HepG2 (cell line): Measurements from ENCODE around the gene CHCHD6. TPM values are rescaled to one million over a fixed set of nuclear protein-coding genes. Genes with fewer than 3 reads are reported as not detected.

Experiments used
- CEBPG ChIP-seq: IDR thresholded peaks from 2 replicates; pipeline ENCODE4 v1.6.1; 2016
- MIER3 ChIP-seq: IDR thresholded peaks from 2 replicates; pipeline ENCODE4 v1.6.1; 2016; ENCODE audit warnings: missing compliant biosample characterization, borderline replicate concordance
- MLXIP ChIP-seq: sonication (generic); formaldehyde crosslinking; IDR thresholded peaks from 2 replicates; pipeline ENCODE4 v1.9.0; 2021; ENCODE audit warnings: missing genetic modification reagents, borderline replicate concordance
- UBTF ChIP-seq: sonication (generic); formaldehyde crosslinking; IDR thresholded peaks from 2 replicates; pipeline ENCODE4 v1.4.0; 2020; ENCODE audit warnings: mild to moderate bottlenecking, missing genetic modification reagents
- ZNF574 ChIP-seq: sonication (generic); formaldehyde crosslinking; IDR thresholded peaks from 2 replicates; pipeline ENCODE4 v1.4.0; 2020; ENCODE audit warnings: missing genetic modification reagents
- ZNF672 ChIP-seq: sonication (generic); formaldehyde crosslinking; IDR thresholded peaks from 2 replicates; pipeline ENCODE4 v1.8.1; 2022; ENCODE audit warnings: missing genetic modification reagents
- ZNF687 ChIP-seq: sonication (generic); formaldehyde crosslinking; IDR thresholded peaks from 2 replicates; pipeline ENCODE4 v1.5.1; 2020; ENCODE audit warnings: mild to moderate bottlenecking, missing genetic modification reagents, moderate library complexity
- ZNF710 ChIP-seq: sonication (generic); formaldehyde crosslinking; IDR thresholded peaks from 2 replicates; pipeline ENCODE4 v1.5.0; 2020; ENCODE audit warnings: mild to moderate bottlenecking, missing genetic modification reagents, borderline replicate concordance
- polyA plus RNA-seq, 8 experiments: library from polyadenylated mRNA; depleted of rRNA in 3 of 8; stranded (reverse) in 7 of 8; unstranded in 1 of 8; fragments of >200 nt; fragmentation: Illumina TruSeq in 4 of 8; extraction: Trizol in 4 of 8; gene quantifications; 2 replicates each; pipeline versions ENCODE4 v1.2.1 to v1.2.3, GENCODE V29; 2011 to 2016; ENCODE audit warnings: low read depth in 4 of 8, missing spikeins in 1 of 8, mixed read lengths in 1 of 8; ENCODE audit not compliant: insufficient read depth in 1 of 8
- total RNA-seq, 5 experiments: library from RNA; depleted of rRNA; stranded (reverse); fragments of >200 nt; fragmentation: Illumina TruSeq; extraction: Trizol; gene quantifications; 2 replicates each; pipeline ENCODE4 v1.2.3, GENCODE V29; 2016; ENCODE audit warnings: low read depth in 1 of 5

The CHCHD6 gene
- total and polyA plus RNA-seq, 2 of the 13 experiments (the other 11 are each of a cell fraction or from before 2014, with no cell fraction given) = 20.3 to 20.8 TPM

- TF ChIP-seq MLXIP (CRISPR knock-in tag) (no peak), ZNF574 (peak; percentile 41), ZNF687 (peak; percentile 62), ZNF672 (CRISPR knock-in tag) (no peak), ZNF710 (CRISPR knock-in tag) (no peak), MIER3 (no peak), UBTF (CRISPR knock-in tag) (peak; percentile 82), CEBPG (CRISPR knock-in tag) (no peak)
Observed at GRCh38 chr3:126983653-126984390, 279.8 kb downstream of the CHCHD6 start (continued).
